ENCODE measurements around the gene SMAD6. TPM values are rescaled to one million over a fixed set of nuclear protein-coding genes. Genes with fewer than 3 reads are reported as not detected.
"Not testable (repeated sequence)": the region's sequence is repeated elsewhere in the genome, so short reads cannot be mapped to it uniquely, and the experiment has no call there.

The SMAD6 gene
- total RNA-seq, 2 experiments from 2014 or later, result 0.07 to 0.24 TPM

- ChIA-PET CTCF (no interaction called here), POLR2A (interaction anchor here (0.6 kb wide), 1 partner anchor 47 kb away, joined by 3 read pairs; no protein-coding TSS in a partner anchor)
- Mint-ChIP-seq H3K9me3 (peaks cover 7% of the 10 kb centered on the region), H3K4me1 (ENCODE audit: low read depth) (peaks cover 8% of the 10 kb centered on the region), H3K27ac (no peak overlapping the region), H3K4me3 (no peak overlapping the region), H3K36me3 (peaks cover 6% of the 10 kb centered on the region), H3K27me3 (peaks cover 6% of the 10 kb centered on the region)
- intact Hi-C loops (cut with micrococcal nuclease), result no loop called here
- DNase-seq, result no peak
Measured at GRCh38 chr15:66753687-66754377, 51.8 kb downstream of the SMAD6 start.

- H3K27me3 Mint-ChIP-seq, result peaks cover 6% of the 10 kb centered on the region
- POLR2A ChIA-PET, result no interaction called here
- H3K9me3 Mint-ChIP-seq, result peaks cover 7% of the 10 kb centered on the region
- CTCF ChIA-PET, result no interaction called here
- peaks cover 6% of the 10 kb centered on the region for H3K36me3 Mint-ChIP-seq
- peaks cover 8% of the 10 kb centered on the region for H3K4me1 Mint-ChIP-seq (ENCODE audit: low read depth)
- DNase-seq, result no peak
- no peak overlapping the region for H3K4me3 Mint-ChIP-seq
- H3K27ac Mint-ChIP-seq, result no peak overlapping the region
- intact Hi-C loops (cut with micrococcal nuclease), result no loop called here
Measured at GRCh38 chr15:66754789-66755188, 52.8 kb downstream of the SMAD6 start.

GRCh38 chr15:66755298-66756068, 53.4 kb downstream of the SMAD6 start:
- POLR2A ChIA-PET, result no interaction called here
- no peak for DNase-seq
- intact Hi-C loops (cut with micrococcal nuclease), result no loop called here

GRCh38 chr15:66756295-66756694, 54.3 kb downstream of the SMAD6 start:
- no peak for DNase-seq
- Mint-ChIP-seq H3K4me1 (ENCODE audit: low read depth) (peaks cover 8% of the 10 kb centered on the region), H3K4me3 (no peak overlapping the region), H3K9me3 (peaks cover 7% of the 10 kb centered on the region), H3K27ac (no peak overlapping the region), H3K36me3 (peaks cover 6% of the 10 kb centered on the region), H3K27me3 (peaks cover 8% of the 10 kb centered on the region)
- CTCF ChIA-PET, result interaction anchor here (1.5 to 1.6 kb wide), 2 partner anchors 13 to 137 kb away, joined by 3 to 4 read pairs; no protein-coding TSS in a partner anchor
- POLR2A ChIA-PET, result no interaction called here
- intact Hi-C loops (cut with micrococcal nuclease), result no loop called here

More at GRCh38 chr15:66755298-66756068, 53.4 kb downstream of the SMAD6 start:
- Mint-ChIP-seq H3K27me3 (peaks cover 6% of the 10 kb centered on the region), H3K4me1 (ENCODE audit: low read depth) (peaks cover 8% of the 10 kb centered on the region), H3K27ac (no peak overlapping the region), H3K4me3 (no peak overlapping the region), H3K36me3 (peaks cover 6% of the 10 kb centered on the region), H3K9me3 (peaks cover 7% of the 10 kb centered on the region)
- CTCF ChIA-PET, result no interaction called here

GRCh38 chr15:66757030-66757429, 55.0 kb downstream of the SMAD6 start:
- no peak for DNase-seq
- peaks cover 3% of the 10 kb centered on the region for H3K4me1 Mint-ChIP-seq (ENCODE audit: low read depth)
- POLR2A ChIA-PET, result no interaction called here

GRCh38 chr15:66757521-66757920, 55.5 kb downstream of the SMAD6 start:
- DNase-seq, result no peak
- H3K4me3 Mint-ChIP-seq, result no peak overlapping the region
- ChIA-PET POLR2A (no interaction called here), CTCF (interaction anchor here (1.5 to 1.6 kb wide), 2 partner anchors 14 to 139 kb away, joined by 3 to 4 read pairs; no protein-coding TSS in a partner anchor)
- no peak overlapping the region for H3K27ac Mint-ChIP-seq
- intact Hi-C loops (cut with micrococcal nuclease), result no loop called here
- peaks cover 7% of the 10 kb centered on the region for H3K9me3 Mint-ChIP-seq
- peaks cover 11% of the 10 kb centered on the region for H3K27me3 Mint-ChIP-seq
- H3K4me1 Mint-ChIP-seq (ENCODE audit: low read depth), result no peaks in the 10 kb centered on the region
- peaks cover 6% of the 10 kb centered on the region for H3K36me3 Mint-ChIP-seq

More at GRCh38 chr15:66757030-66757429, 55.0 kb downstream of the SMAD6 start:
- peaks cover 6% of the 10 kb centered on the region for H3K36me3 Mint-ChIP-seq
- no peak overlapping the region for H3K4me3 Mint-ChIP-seq
- intact Hi-C loops (cut with micrococcal nuclease), result no loop called here
- peaks cover 9% of the 10 kb centered on the region for H3K27me3 Mint-ChIP-seq
- CTCF ChIA-PET, result interaction anchor here (1.5 to 1.6 kb wide), 2 partner anchors 14 to 138 kb away, joined by 3 to 4 read pairs; no protein-coding TSS in a partner anchor
- peaks cover 7% of the 10 kb centered on the region for H3K9me3 Mint-ChIP-seq
- H3K27ac Mint-ChIP-seq, result no peak overlapping the region

DNA sequence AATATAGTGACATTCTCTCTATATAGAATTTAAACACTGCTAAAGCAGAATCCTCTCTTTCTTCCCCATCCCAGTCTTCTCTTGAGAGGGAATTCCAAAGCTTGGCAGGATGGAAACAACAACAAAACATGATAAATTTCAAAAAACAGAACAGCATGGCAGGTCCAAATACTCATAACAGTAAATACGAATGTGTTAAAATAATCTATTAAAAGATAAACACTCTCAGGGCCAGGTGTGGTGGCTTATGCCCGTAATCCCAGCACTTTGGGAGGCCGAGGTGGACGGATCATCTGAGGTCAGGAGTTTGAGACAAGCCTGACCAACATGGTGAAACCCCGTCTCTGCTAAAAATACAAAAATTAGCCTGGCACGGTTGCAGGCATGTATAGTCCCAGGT, 56.2 kb downstream of the SMAD6 start:
- H3K27me3 Mint-ChIP-seq, result peaks cover 16% of the 10 kb centered on the region
- H3K9me3 Mint-ChIP-seq; H3K36me3 Mint-ChIP-seq; POLR2A ChIA-PET; H3K27ac Mint-ChIP-seq; CTCF ChIA-PET; intact Hi-C loops (cut with micrococcal nuclease); H3K4me1 Mint-ChIP-seq (ENCODE audit: low read depth); DNase-seq; H3K4me3 Mint-ChIP-seq: not testable (repeated sequence)

DNA sequence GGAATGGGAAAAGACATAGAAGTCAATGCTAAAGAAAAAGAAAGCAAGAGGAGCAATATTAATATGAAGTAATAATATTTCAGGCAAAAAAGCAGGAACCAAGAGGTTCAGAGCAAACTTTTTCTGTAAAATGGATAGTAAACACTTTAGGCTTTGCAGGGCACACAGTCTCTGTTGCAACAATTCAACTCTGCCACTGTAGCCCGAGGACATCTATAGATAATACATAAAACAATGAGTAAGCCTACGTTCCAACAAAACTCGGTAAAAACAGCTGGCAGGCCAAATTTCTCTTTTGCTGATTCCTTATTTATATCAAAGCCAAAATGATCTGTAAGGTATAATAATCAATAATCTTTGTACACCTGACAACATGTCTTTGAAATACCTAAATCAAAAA, 56.8 kb downstream of the SMAD6 start:
- H3K27me3 Mint-ChIP-seq, result peaks cover 20% of the 10 kb centered on the region
- DNase-seq, result no peak
- ChIA-PET CTCF (no interaction called here), POLR2A (no interaction called here)
- H3K4me1 Mint-ChIP-seq (ENCODE audit: low read depth), result no peaks in the 10 kb centered on the region
- intact Hi-C loops (cut with micrococcal nuclease), result no loop called here
- no peak overlapping the region for H3K4me3 Mint-ChIP-seq
- peaks cover 7% of the 10 kb centered on the region for H3K9me3 Mint-ChIP-seq
- H3K36me3 Mint-ChIP-seq, result peaks cover 6% of the 10 kb centered on the region
- no peak overlapping the region for H3K27ac Mint-ChIP-seq

DNA sequence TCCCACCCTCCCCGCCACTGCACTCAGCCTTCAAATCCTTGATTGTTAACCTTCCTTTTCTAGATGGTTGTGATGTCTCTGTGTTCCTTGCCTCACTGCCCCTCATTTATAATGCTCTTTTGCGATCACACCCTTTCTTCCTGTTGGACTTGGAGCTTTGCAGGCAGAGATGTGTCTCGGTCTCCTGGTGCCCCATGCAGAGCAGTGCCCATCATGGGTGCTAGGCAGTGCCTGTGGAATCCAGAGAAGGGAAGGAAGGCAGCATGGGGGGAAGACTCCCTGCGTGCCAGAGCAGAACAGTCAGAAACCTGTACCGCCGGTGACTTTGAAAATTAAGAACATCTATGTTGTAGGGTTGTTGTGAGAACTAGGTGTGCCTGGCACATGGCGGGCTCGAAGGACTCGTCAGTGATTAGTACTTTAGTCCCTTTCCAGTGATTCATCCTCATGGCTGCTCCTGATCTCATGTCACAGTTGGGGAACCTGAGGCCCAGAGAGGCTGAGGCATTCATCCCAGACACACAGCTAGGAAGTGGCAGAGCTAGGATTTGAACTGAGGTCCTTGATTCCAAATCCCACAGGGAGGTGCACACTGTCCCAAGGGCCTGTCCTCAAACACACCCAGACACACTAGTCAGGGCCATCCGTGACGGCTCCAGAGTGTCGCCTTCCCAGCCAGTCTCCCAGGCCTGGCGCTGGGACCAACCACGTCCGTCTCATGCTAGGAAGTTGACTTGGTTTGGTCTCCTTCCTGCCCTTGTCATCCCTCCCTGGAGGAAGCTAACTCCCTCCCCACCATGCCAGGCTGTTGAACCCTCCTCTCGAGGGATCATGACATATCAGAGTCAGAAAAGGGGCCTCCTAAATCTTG, 58.3 kb downstream of the SMAD6 start:
- H3K27me3 Mint-ChIP-seq, result peaks cover 21% of the 10 kb centered on the region
- H3K4me1 Mint-ChIP-seq (ENCODE audit: low read depth), result no peaks in the 10 kb centered on the region
- ChIA-PET CTCF (no interaction called here), POLR2A (no interaction called here)
- no peak overlapping the region for H3K4me3 Mint-ChIP-seq
- H3K27ac Mint-ChIP-seq, result no peak overlapping the region
- DNase-seq, result no peak
- H3K36me3 Mint-ChIP-seq, result peaks cover under 1% of the 10 kb centered on the region
- intact Hi-C loops (cut with micrococcal nuclease), result no loop called here
- H3K9me3 Mint-ChIP-seq, result peaks cover under 1% of the 10 kb centered on the region

GRCh38 chr15:66760968-66761725, 59.1 kb downstream of the SMAD6 start:
- H3K9me3 Mint-ChIP-seq, result no peaks in the 10 kb centered on the region
- no peak overlapping the region for H3K4me3 Mint-ChIP-seq
- no peak overlapping the region for H3K27ac Mint-ChIP-seq
- no peaks in the 10 kb centered on the region for H3K4me1 Mint-ChIP-seq (ENCODE audit: low read depth)
- intact Hi-C loops (cut with micrococcal nuclease), result no loop called here
- DNase-seq, result no peak
- peaks cover 27% of the 10 kb centered on the region for H3K27me3 Mint-ChIP-seq
- no peaks in the 10 kb centered on the region for H3K36me3 Mint-ChIP-seq
- POLR2A ChIA-PET, result no interaction called here
- CTCF ChIA-PET, result no interaction called here

- Mint-ChIP-seq H3K36me3 (no peaks in the 10 kb centered on the region), H3K4me3 (no peak overlapping the region), H3K9me3 (no peaks in the 10 kb centered on the region), H3K4me1 (ENCODE audit: low read depth) (no peaks in the 10 kb centered on the region), H3K27ac (no peak overlapping the region), H3K27me3 (peaks cover 27% of the 10 kb centered on the region)
- POLR2A ChIA-PET, result no interaction called here
- CTCF ChIA-PET, result no interaction called here
- no peak for DNase-seq
- intact Hi-C loops (cut with micrococcal nuclease), result no loop called here
Measured at GRCh38 chr15:66761726-66762595, 59.9 kb downstream of the SMAD6 start.
